ENCODE measurements around the gene PLEKHG3. TPM values are rescaled to one million over a fixed set of nuclear protein-coding genes. Genes with fewer than 3 reads are reported as not detected.

PLEKHG3 gene
- total and polyA plus RNA-seq, 2 of the 4 experiments (the other 2 are of a cell fraction) = 8.2 to 8.4 TPM

DNA sequence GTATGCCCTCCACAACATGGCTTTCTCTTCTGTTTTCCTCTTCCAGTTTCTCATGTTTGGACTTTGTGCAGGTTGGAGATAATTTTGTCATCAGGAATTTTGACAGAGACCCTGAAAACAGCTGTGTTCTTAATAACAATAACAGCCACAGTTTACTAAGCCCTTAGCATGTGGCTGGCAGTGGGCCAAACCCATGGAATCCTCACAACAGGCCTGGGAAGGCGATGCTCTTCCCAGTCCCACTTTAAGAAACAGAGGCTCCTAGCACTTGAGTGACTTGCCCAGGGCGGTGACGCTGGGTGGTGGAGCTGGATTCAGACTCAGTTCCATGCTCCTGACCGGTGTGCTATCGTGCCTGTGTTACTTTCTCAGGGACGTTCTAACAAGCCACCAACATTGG, 20.1 kb upstream of the PLEKHG3 start:
- in situ Hi-C loops (cut with MboI; ENCODE audit: low sequenced_read_pairs) = no loop called here
- Histone ChIP-seq H4K5ac (ENCODE audit: low read depth, low read length) (no peak overlapping the region), H3K14ac (replicated peaks; ENCODE audit: low read depth, low read length) (no peak overlapping the region), H3K36me3 (ENCODE audit: control insufficient read depth, insufficient read depth, low read length) (no peaks in the 10 kb centered on the region), H2BK5ac (ENCODE audit: low read depth, low read length, poor library complexity, severe bottlenecking) (no peak overlapping the region), H2AK9ac (replicated peaks; ENCODE audit: low read depth, low read length, poor library complexity) (no peak overlapping the region), H3K9ac (ENCODE audit: low read depth, low read length) (no peak overlapping the region), H2AK5ac (ENCODE audit: low read depth, low read length) (0 out of 2 replicates have a peak overlapping the region, but pooled peaks have one; percentile 11), H3K27ac (ENCODE audit: insufficient read depth, low read length) (no peak overlapping the region), H3K4me1 (ENCODE audit: control insufficient read depth, insufficient read depth, low read length) (peaks cover 11% of the 10 kb centered on the region; the same call in 1 of the 2 replicates), H3K18ac (ENCODE audit: low read depth, low read length) (no peak overlapping the region), H4K8ac (ENCODE audit: low read depth in 2 of 2, low read length in 2 of 2) (no peak overlapping the region), H2BK15ac (ENCODE audit: low read depth, low read length) (no peak overlapping the region), H2BK20ac (ENCODE audit: low read depth, low read length) (no peak overlapping the region), H3K56ac (ENCODE audit: extremely low read depth, insufficient read depth, low read length) (no peak overlapping the region), H3K9me1 (ENCODE audit: insufficient read depth, low read length) (no peaks in the 10 kb centered on the region), H3K4me3 (ENCODE audit: insufficient read depth, low read depth, low read length) (no peak overlapping the region), H3K9me3 (ENCODE audit: control insufficient read depth, insufficient read depth, low read length) (no peaks in the 10 kb centered on the region), H2AFZ (replicated peaks; ENCODE audit: low read length, poor library complexity) (no peak overlapping the region), H2BK120ac (ENCODE audit: low read depth, low read length) (no peak overlapping the region), H3K79me1 (ENCODE audit: low read depth in 1 of 2, low read length in 2 of 2) (no peaks in the 10 kb centered on the region), H3K27me3 (ENCODE audit: control insufficient read depth, insufficient read depth, low read length) (peaks cover 12% of the 10 kb centered on the region), H3K4ac (ENCODE audit: low read depth, low read length) (no peak overlapping the region), H4K20me1 (ENCODE audit: insufficient read depth, low read length) (no peaks in the 10 kb centered on the region), H3K4me2 (ENCODE audit: low read depth, low read length) (no peak overlapping the region), H4K91ac (ENCODE audit: insufficient read depth, low read depth, low read length) (no peak overlapping the region), H3K23ac (ENCODE audit: low read depth, low read length) (no peak overlapping the region)
- ChIA-PET POLR2A (ENCODE audit: unreplicated experiment) (no interaction called here), CTCF (no interaction called here)
- WGBS, 2 experiments (ENCODE audit: extremely low coverage in 2 of 2, insufficient read length in 1 of 2) = 100% methylated on average over 2 of the region's 6 CpGs; no CpG with 5 or more reads in 1 of the 2 experiments
- peak; percentile 34; the same call in 1 of the 2 replicates for ATAC-seq (ENCODE audit: low read depth)
- DNase-seq = peak; percentile 73
- intact Hi-C loops (cut with micrococcal nuclease) = no loop called here
- TF ChIP-seq USF2 (IDR thresholded peaks at IDR 0.05; ENCODE audit: low read depth, low read length) (no peak), POLR2A (IDR thresholded peaks at IDR 0.05; ENCODE audit: low read depth, low read length) (no peak), RFX5 (IDR thresholded peaks at IDR 0.05; ENCODE audit: low read depth, low read length) (no peak)
- dilution Hi-C loops (cut with HindIII; ENCODE audit: low sequenced_read_pairs, unreplicated experiment) = no loop called here
- BruUV-seq (replicated peaks) = no TSS peak
